Prostate gland (tissue), 2 donors: ENCODE data around the gene DQX1.

Experiments used
- CTCF ChIP-seq, 4 experiments: fragments of 200-600 bp in 2 of 4; fragments of 450-650 bp in 2 of 4; sonication (generic) in 2 of 4; IDR thresholded peaks; 1 replicate in 3 of 4; 2 replicates in 1 of 4; pipeline ENCODE4 v1.5.1; 2016 to 2019; ENCODE audit warnings: antibody characterized with exemption in 4 of 4, mild to moderate bottlenecking in 2 of 4, moderate library complexity in 2 of 4
- POLR2A ChIP-seq: fragments of 450-650 bp; IDR thresholded peaks from one replicate; pipeline ENCODE4 v1.6.1; 2016; ENCODE audit warnings: antibody characterized with exemption, mild to moderate bottlenecking
- POLR2AphosphoS5 ChIP-seq: sonication (generic); formaldehyde crosslinking; IDR thresholded peaks from one replicate; pipeline ENCODE4 v1.6.1; 2017; ENCODE audit warnings: antibody characterized with exemption

GRCh38 chr2:74493546-74493945 lies 32.5 kb downstream of the DQX1 start:
- no peak for TF ChIP-seq CTCF (IDR thresholded peaks at IDR 0.05)
- no peak for TF ChIP-seq POLR2AphosphoS5
- TF ChIP-seq POLR2A, result no peak
